ENCODE results near the gene RIOK2.

DNA sequence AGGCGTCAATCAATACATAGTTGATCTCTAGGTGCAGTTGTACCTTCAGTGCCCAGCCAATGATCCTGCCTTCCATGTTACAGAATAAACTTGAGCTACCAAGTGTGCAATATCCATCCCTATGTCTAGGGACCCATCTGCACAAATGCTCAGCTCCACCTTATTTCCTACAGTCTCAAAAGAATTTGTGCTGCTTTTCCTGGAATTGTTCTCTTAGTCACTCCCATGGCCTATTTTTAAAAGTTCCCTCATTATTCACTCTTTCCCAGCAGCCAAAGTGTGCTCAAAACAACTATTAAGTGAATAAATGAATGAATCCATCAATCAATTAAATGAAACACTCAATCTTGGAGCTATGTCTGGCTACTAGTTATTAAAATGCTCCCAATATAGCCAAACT, 55.3 kb downstream of the RIOK2 start:
- TF ChIP-seq, protein P1, sequence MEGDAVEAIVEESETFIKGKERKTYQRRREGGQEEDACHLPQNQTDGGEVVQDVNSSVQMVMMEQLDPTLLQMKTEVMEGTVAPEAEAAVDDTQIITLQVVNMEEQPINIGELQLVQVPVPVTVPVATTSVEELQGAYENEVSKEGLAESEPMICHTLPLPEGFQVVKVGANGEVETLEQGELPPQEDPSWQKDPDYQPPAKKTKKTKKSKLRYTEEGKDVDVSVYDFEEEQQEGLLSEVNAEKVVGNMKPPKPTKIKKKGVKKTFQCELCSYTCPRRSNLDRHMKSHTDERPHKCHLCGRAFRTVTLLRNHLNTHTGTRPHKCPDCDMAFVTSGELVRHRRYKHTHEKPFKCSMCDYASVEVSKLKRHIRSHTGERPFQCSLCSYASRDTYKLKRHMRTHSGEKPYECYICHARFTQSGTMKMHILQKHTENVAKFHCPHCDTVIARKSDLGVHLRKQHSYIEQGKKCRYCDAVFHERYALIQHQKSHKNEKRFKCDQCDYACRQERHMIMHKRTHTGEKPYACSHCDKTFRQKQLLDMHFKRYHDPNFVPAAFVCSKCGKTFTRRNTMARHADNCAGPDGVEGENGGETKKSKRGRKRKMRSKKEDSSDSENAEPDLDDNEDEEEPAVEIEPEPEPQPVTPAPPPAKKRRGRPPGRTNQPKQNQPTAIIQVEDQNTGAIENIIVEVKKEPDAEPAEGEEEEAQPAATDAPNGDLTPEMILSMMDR (conservative IDR thresholded peaks at IDR 0.05; ENCODE audit: low read length), result no peak
- TF ChIP-seq EZH2phosphoT487 (IDR thresholded peaks at IDR 0.05; ENCODE audit: borderline replicate concordance), result no peak
